Measurements from ENCODE around the gene ARGLU1.

The ARGLU1 gene

DNA sequence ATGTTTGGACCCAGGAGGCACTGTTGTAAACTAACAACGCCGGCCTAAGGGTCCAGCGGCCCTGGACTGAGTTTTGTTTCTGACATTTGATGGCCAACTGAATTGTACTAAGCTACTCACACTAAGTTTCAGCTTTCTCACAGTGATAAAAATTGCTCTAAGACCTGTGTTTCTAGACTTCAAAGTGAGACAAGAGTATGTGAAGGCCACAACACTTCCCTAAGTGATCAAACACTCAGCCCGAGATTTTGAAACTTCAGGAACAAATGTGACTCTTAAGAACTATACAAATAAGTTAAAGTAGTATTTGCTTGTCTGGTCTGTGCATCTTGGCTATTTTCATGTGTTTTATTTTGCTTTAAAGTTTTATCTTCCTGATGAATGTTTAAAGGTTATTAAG, 62.6 kb downstream of the ARGLU1 start:
- Mint-ChIP-seq H3K36me3 (ENCODE audit: insufficient read depth) (no peaks in the 10 kb centered on the region), H3K27ac (no peak overlapping the region), H3K4me3 (no peak overlapping the region), H3K27me3 (peaks cover 24 to 27% of the 10 kb centered on the region in 2 donors), H3K4me1 (ENCODE audit: low read depth in 2 of 2) (no peaks in the 10 kb centered on the region), H3K9me3 (no peaks in the 10 kb centered on the region)
- DNase-seq (no peak), ATAC-seq (replicated peaks) (no peak)

DNA sequence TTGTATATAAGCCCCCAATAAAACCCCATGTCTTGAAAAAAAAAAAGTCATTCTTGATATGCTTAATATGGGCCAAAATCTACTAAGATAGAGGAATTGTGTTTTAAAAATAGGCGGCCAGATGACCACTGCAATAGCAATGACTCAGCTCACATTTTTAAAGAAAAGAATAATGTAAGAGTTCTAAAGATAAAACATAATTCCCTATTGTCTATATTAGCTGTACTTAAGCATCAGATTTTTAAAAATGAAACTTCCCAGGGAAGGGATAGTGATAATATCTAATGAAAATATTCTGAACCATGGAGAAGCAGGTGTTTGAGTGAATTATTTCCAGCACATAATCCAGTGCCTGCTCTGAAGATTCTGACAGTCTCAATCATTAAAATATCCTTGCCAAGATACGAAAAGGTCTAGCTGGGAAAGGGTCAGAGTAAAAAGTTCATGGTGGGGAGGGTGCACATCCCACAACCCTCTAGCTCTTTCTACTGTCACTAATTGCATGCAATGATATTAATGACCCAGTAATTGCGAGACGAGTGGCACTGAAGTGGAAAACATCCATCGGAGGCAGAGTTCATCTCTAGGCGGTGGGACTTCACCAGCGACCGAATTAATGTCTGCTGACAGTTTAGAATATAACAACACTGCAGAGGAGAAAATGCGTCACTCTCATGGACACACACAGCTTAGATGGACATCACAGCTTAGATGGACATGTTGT, 64.0 kb downstream of the ARGLU1 start:
- Mint-ChIP-seq H3K9me3 (no peaks in the 10 kb centered on the region), H3K4me3 (no peak overlapping the region), H3K27me3 (peaks cover 25 to 28% of the 10 kb centered on the region in 2 donors), H3K4me1 (ENCODE audit: low read depth in 2 of 2) (peaks cover 0 to 1% of the 10 kb centered on the region in 2 donors), H3K36me3 (ENCODE audit: insufficient read depth) (no peaks in the 10 kb centered on the region), H3K27ac (no peak overlapping the region)
- DNase-seq (no peak), ATAC-seq (replicated peaks) (no peak)

DNA sequence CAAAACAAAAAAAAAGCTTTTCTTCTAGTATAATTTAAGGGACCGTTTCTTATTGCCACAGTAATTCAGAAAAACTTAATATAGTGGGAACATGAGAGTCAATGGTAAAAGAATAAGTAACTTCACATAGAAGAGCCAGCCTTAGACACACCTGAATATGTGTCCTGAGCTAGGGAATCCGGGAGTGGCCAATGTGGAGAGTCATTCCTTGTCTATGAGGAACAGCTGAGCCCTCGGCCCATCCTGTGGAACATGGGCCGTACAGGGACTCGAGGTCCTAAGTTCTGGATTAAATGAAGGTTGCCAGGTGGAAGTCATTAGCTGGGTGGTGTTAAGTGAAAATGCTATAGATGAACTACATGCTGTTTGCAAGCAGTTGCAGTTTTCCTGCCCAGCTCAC, 64.7 kb downstream of the ARGLU1 start:
- H3K9me3 Mint-ChIP-seq: no peaks in the 10 kb centered on the region
- no peak overlapping the region for H3K4me3 Mint-ChIP-seq
- H3K36me3 Mint-ChIP-seq (ENCODE audit: insufficient read depth): no peaks in the 10 kb centered on the region
- ATAC-seq (replicated peaks) (no peak), DNase-seq (no peak)
- peaks cover 29 to 34% of the 10 kb centered on the region in 2 donors for H3K27me3 Mint-ChIP-seq
- H3K27ac Mint-ChIP-seq: no peak overlapping the region
- peaks cover 0 to 1% of the 10 kb centered on the region in 2 donors for H3K4me1 Mint-ChIP-seq (ENCODE audit: low read depth in 2 of 2)

DNA sequence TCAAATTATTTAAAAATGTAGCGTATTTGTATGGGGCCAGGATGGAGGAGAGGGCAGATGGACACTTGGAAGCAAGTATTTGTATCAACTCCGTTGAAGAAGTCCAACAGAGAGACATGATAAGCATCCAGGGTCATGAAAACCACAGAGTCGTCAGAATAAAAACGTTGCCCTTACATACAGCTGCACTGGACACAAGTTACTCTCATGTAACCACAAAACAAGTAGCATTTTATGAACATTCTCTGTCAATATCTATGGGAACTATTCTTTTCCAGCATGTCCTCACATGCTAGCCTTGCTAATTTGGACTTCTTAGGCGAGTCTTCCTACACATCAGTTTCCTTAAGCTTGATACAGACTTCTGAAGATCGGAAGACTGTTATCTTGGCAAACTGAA, 67.5 kb downstream of the ARGLU1 start:
- H3K9me3 Mint-ChIP-seq: no peaks in the 10 kb centered on the region
- DNase-seq (no peak), ATAC-seq (replicated peaks) (no peak)
- no peak overlapping the region for H3K27ac Mint-ChIP-seq
- peaks cover 0 to 1% of the 10 kb centered on the region in 2 donors for H3K4me1 Mint-ChIP-seq (ENCODE audit: low read depth in 2 of 2)
- peaks cover 53 to 59% of the 10 kb centered on the region in 2 donors for H3K27me3 Mint-ChIP-seq
- H3K4me3 Mint-ChIP-seq: no peak overlapping the region
- H3K36me3 Mint-ChIP-seq (ENCODE audit: insufficient read depth): no peaks in the 10 kb centered on the region

- Mint-ChIP-seq H3K4me3 (no peak overlapping the region), H3K9me3 (no peaks in the 10 kb centered on the region), H3K4me1 (ENCODE audit: low read depth in 2 of 2) (peaks cover 0 to 1% of the 10 kb centered on the region in 2 donors), H3K27me3 (peaks cover 55 to 61% of the 10 kb centered on the region in 2 donors), H3K27ac (no peak overlapping the region), H3K36me3 (ENCODE audit: insufficient read depth) (no peaks in the 10 kb centered on the region)
- ATAC-seq (replicated peaks) (peak; percentile 45), DNase-seq (no peak)
Measured at GRCh38 chr13:106499896-106500295, 68.0 kb downstream of the ARGLU1 start.

DNA sequence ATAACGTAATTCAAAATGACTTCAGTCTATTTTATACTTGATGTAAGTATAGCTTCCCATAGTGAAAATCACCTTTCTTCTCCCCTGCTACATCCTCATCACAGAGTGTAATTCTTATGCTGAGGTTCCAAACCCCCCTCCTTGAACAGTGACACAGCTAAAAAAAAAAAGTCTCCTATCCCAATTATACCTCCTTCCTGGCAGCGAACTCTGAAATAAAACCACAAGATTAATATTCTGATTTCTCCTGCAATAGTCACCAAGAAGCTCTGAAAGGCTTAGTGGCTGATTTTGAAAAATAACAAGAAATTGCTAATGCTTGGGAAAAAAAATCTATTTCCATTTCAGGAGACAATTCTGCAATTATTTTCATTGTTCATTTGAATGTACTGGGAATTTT, 68.8 kb downstream of the ARGLU1 start:
- ATAC-seq (replicated peaks): no peak
- H3K36me3 Mint-ChIP-seq (ENCODE audit: insufficient read depth): no peaks in the 10 kb centered on the region
- no peak for DNase-seq

GRCh38 chr13:106498571-106498970, 69.4 kb downstream of the ARGLU1 start:
- H3K27me3 Mint-ChIP-seq: peaks cover 59 to 65% of the 10 kb centered on the region in 2 donors
- H3K9me3 Mint-ChIP-seq: no peaks in the 10 kb centered on the region
- ATAC-seq (replicated peaks) (no peak), DNase-seq (no peak)
- H3K27ac Mint-ChIP-seq: no peak overlapping the region
- no peak overlapping the region for H3K4me3 Mint-ChIP-seq
- peaks cover 0 to 1% of the 10 kb centered on the region in 2 donors for H3K4me1 Mint-ChIP-seq (ENCODE audit: low read depth in 2 of 2)
- no peaks in the 10 kb centered on the region for H3K36me3 Mint-ChIP-seq (ENCODE audit: insufficient read depth)

More for the DNA sequence above, 68.8 kb downstream of the ARGLU1 start:
- no peaks in the 10 kb centered on the region for H3K9me3 Mint-ChIP-seq
- H3K27me3 Mint-ChIP-seq: peaks cover 54 to 61% of the 10 kb centered on the region in 2 donors
- H3K4me3 Mint-ChIP-seq: no peak overlapping the region
- H3K27ac Mint-ChIP-seq: no peak overlapping the region
- peaks cover 0 to 1% of the 10 kb centered on the region in 2 donors for H3K4me1 Mint-ChIP-seq (ENCODE audit: low read depth in 2 of 2)

DNA sequence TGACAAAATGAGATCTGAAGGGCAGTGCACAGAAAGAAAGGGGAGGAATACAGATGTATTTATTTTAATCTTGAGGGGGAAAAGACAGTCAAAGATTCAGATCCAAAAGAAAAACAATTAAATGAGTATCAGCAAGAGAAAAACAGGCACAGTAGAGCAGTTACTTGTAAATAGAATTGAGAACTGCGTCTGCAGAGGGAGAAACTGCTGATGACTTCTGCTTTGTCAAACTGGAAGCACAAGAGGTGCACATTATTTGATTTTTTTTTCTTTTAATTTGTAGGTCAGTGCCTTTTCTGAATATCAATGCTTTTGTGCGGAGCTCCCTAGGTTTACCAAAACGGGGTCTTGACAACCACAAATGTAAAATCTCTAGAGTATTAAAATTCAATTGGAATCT, 69.8 kb downstream of the ARGLU1 start:
- H3K27ac Mint-ChIP-seq: no peak overlapping the region
- ATAC-seq (replicated peaks): no peak
- H3K36me3 Mint-ChIP-seq (ENCODE audit: insufficient read depth): no peaks in the 10 kb centered on the region
- H3K9me3 Mint-ChIP-seq: no peaks in the 10 kb centered on the region
- no peak for DNase-seq
- H3K4me1 Mint-ChIP-seq (ENCODE audit: low read depth in 2 of 2): peaks cover 0 to 1% of the 10 kb centered on the region in 2 donors
- H3K27me3 Mint-ChIP-seq: peaks cover 60 to 66% of the 10 kb centered on the region in 2 donors
- H3K4me3 Mint-ChIP-seq: no peak overlapping the region

- DNase-seq (no peak), ATAC-seq (replicated peaks) (no peak)
- no peaks in the 10 kb centered on the region for H3K9me3 Mint-ChIP-seq
- peaks cover 2 to 3% of the 10 kb centered on the region in 2 donors for H3K4me1 Mint-ChIP-seq (ENCODE audit: low read depth in 2 of 2)
- peaks cover 61 to 66% of the 10 kb centered on the region in 2 donors for H3K27me3 Mint-ChIP-seq
- H3K27ac Mint-ChIP-seq: no peak overlapping the region
- no peak overlapping the region for H3K4me3 Mint-ChIP-seq
- H3K36me3 Mint-ChIP-seq (ENCODE audit: insufficient read depth): no peaks in the 10 kb centered on the region
Measured at GRCh38 chr13:106497079-106497478, 70.9 kb downstream of the ARGLU1 start.

DNA sequence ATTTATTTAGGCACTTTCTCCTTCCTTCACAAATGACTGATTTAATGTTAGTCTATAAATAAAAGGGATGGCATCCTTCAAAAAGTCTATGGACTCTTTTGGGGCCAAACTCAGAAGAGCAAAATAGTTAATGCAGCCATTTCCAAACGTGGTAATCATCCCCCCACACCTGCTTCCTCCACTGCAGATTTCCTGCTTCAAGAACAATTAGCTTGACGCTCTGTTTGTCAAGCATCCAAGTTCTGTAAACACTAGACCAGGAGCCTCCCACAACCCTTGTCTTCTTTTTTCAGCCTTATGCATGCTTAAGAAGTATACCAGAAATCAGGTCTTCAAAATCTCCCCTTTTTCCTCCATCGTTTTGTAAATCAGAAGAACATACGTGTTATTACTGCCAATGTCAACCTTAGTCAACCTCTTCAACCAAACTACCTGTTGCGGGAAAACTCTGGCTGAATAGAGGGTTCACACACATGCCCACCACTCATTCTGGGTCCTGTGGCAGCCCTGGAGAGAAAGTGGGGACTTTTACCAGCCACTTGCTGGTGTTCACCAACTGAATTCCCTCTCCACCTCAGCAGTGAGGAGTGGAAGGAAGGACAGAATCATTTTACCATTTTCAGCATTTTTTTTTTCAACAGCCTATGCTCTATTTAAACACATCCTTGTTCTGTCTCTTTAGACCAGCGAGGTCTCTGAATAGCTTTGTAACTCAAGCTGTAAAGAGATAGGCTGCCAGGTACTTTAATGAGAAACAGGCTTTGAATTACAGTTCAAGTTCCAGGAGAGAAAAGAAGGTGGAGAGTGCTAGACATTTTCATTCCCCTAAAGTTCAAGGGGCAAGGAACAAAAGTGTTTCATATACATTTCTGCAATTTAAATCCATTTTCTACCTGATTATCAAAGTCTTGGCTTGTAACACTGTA, 71.6 kb downstream of the ARGLU1 start:
- H3K4me1 Mint-ChIP-seq (ENCODE audit: low read depth in 2 of 2): peaks cover 6 to 7% of the 10 kb centered on the region in 2 donors
- H3K36me3 Mint-ChIP-seq (ENCODE audit: insufficient read depth): no peaks in the 10 kb centered on the region
- ATAC-seq (replicated peaks) (no peak), DNase-seq (no peak)
- H3K9me3 Mint-ChIP-seq: no peaks in the 10 kb centered on the region
- H3K27me3 Mint-ChIP-seq: peaks cover 62 to 72% of the 10 kb centered on the region in 2 donors
- no peak overlapping the region for H3K4me3 Mint-ChIP-seq
- no peak overlapping the region for H3K27ac Mint-ChIP-seq

DNA sequence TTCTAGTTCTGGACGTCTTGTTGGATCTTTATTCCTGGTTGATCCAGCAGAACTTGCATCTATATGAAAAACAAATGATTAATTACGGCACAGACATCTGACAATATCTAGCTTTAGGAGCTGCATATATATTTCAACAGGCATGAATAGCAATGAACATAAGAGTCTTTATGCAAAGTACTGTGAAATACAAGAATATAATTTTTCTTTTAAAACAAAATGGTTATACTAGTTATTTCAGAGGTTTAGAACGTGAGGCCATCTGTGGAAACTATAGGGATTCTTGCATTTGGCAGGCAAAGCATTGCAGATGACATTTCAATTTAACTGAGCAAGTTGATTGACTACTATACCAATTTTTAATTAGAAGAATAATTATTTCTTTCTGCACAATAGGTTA, 73.0 kb downstream of the ARGLU1 start:
- peaks cover 70 to 76% of the 10 kb centered on the region in 2 donors for H3K27me3 Mint-ChIP-seq
- no peak for ATAC-seq (replicated peaks)
- H3K4me3 Mint-ChIP-seq: no peak overlapping the region
- no peaks in the 10 kb centered on the region for H3K36me3 Mint-ChIP-seq (ENCODE audit: insufficient read depth)
- peaks cover 10 to 15% of the 10 kb centered on the region in 2 donors for H3K4me1 Mint-ChIP-seq (ENCODE audit: low read depth in 2 of 2)
- no peak overlapping the region for H3K27ac Mint-ChIP-seq
- H3K9me3 Mint-ChIP-seq: no peaks in the 10 kb centered on the region
- no peak for DNase-seq

- H3K27me3 Mint-ChIP-seq: peaks cover 73 to 80% of the 10 kb centered on the region in 2 donors
- ATAC-seq (replicated peaks): no peak
- no peak for DNase-seq
Measured at GRCh38 chr13:106494506-106494905, 73.4 kb downstream of the ARGLU1 start.

GRCh38 chr13:106493533-106494220, 74.3 kb downstream of the ARGLU1 start:
- ATAC-seq (replicated peaks) (peak; percentile 43), DNase-seq (no peak)
- no peaks in the 10 kb centered on the region for H3K9me3 Mint-ChIP-seq
- H3K27ac Mint-ChIP-seq: no peak overlapping the region
- peaks cover 70 to 80% of the 10 kb centered on the region in 2 donors for H3K27me3 Mint-ChIP-seq
- H3K4me1 Mint-ChIP-seq (ENCODE audit: low read depth in 2 of 2): peaks cover 10 to 15% of the 10 kb centered on the region in 2 donors
- H3K36me3 Mint-ChIP-seq (ENCODE audit: insufficient read depth): no peaks in the 10 kb centered on the region
- no peak overlapping the region for H3K4me3 Mint-ChIP-seq

More at GRCh38 chr13:106494506-106494905, 73.4 kb downstream of the ARGLU1 start:
- Mint-ChIP-seq H3K36me3 (ENCODE audit: insufficient read depth) (no peaks in the 10 kb centered on the region), H3K4me1 (ENCODE audit: low read depth in 2 of 2) (peaks cover 10 to 15% of the 10 kb centered on the region in 2 donors), H3K4me3 (no peak overlapping the region), H3K27ac (no peak overlapping the region), H3K9me3 (no peaks in the 10 kb centered on the region)

All from effector memory CD8-positive, alpha-beta T cell (primary cell).